ENCODE results near the gene OTOG.

The OTOG gene

DNA sequence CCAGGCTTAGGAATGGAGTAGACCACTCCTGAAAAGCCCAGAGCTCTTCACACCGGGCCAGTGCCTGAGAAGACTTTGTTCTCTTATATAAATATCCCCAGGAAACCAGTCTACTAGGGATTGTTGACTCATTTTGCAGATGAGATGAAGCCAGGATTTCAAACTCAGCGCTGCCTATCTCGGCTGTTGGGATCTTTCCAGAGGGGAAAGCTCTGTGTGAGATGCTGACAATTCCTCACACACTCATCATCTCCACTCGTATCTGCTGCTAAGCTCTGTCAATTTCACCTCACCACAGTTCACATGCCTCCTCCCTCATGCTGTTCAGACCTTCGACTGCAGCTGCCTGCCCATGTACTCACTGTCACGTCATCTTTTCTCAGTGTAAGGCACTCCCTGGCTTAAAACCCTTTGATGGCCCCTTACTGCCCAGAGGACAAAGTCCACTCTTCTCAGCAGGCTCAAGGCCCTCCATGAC lies 15.4 kb upstream of the OTOG start:
- DNase-seq (ENCODE audit: low read depth in 1 of 2, low spot score in 1 of 2) = no peak
- Histone ChIP-seq H3K27ac (replicated peaks) (no peak overlapping the region), H3K27me3 (ENCODE audit: insufficient read depth, poor library complexity, severe bottlenecking) (peaks cover 2% of the 10 kb centered on the region), H3K4me3 (replicated peaks; ENCODE audit: insufficient read depth, low read length) (no peak overlapping the region)
- TF ChIP-seq POLR2AphosphoS5 (IDR thresholded peaks at IDR 0.05; ENCODE audit: low read depth) = no peak
- no peak for TF ChIP-seq GABPA (IDR thresholded peaks at IDR 0.05; ENCODE audit: low read depth)
- TF ChIP-seq, protein P1, sequence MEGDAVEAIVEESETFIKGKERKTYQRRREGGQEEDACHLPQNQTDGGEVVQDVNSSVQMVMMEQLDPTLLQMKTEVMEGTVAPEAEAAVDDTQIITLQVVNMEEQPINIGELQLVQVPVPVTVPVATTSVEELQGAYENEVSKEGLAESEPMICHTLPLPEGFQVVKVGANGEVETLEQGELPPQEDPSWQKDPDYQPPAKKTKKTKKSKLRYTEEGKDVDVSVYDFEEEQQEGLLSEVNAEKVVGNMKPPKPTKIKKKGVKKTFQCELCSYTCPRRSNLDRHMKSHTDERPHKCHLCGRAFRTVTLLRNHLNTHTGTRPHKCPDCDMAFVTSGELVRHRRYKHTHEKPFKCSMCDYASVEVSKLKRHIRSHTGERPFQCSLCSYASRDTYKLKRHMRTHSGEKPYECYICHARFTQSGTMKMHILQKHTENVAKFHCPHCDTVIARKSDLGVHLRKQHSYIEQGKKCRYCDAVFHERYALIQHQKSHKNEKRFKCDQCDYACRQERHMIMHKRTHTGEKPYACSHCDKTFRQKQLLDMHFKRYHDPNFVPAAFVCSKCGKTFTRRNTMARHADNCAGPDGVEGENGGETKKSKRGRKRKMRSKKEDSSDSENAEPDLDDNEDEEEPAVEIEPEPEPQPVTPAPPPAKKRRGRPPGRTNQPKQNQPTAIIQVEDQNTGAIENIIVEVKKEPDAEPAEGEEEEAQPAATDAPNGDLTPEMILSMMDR (IDR thresholded peaks at IDR 0.05; ENCODE audit: insufficient read depth, low read length) = no peak
- TF ChIP-seq, protein P2, sequence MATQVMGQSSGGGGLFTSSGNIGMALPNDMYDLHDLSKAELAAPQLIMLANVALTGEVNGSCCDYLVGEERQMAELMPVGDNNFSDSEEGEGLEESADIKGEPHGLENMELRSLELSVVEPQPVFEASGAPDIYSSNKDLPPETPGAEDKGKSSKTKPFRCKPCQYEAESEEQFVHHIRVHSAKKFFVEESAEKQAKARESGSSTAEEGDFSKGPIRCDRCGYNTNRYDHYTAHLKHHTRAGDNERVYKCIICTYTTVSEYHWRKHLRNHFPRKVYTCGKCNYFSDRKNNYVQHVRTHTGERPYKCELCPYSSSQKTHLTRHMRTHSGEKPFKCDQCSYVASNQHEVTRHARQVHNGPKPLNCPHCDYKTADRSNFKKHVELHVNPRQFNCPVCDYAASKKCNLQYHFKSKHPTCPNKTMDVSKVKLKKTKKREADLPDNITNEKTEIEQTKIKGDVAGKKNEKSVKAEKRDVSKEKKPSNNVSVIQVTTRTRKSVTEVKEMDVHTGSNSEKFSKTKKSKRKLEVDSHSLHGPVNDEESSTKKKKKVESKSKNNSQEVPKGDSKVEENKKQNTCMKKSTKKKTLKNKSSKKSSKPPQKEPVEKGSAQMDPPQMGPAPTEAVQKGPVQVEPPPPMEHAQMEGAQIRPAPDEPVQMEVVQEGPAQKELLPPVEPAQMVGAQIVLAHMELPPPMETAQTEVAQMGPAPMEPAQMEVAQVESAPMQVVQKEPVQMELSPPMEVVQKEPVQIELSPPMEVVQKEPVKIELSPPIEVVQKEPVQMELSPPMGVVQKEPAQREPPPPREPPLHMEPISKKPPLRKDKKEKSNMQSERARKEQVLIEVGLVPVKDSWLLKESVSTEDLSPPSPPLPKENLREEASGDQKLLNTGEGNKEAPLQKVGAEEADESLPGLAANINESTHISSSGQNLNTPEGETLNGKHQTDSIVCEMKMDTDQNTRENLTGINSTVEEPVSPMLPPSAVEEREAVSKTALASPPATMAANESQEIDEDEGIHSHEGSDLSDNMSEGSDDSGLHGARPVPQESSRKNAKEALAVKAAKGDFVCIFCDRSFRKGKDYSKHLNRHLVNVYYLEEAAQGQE (IDR thresholded peaks at IDR 0.05; ENCODE audit: insufficient replicate concordance, low read depth) = no peak
- no peak for TF ChIP-seq SPI1 (IDR thresholded peaks at IDR 0.05; ENCODE audit: borderline replicate concordance, low read depth)

DNA sequence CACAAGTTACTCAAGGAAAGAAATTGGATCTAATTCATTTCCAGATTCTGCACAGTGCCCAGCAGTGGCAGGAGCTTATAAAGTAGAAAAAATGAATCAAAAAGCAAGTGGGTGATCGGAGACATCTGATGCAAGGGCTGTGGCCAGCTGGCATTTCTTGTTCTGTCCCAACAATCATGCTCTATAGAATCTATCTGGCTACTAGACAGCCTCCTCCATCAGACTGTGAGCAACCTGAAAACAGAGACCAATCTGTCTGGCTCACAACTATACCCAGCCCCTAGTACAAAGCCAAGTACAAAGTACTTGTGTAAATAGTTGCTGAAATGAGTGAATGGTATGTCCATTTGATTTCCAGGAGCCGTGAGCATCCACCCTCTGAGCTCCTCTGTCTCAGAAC lies 14.3 kb upstream of the OTOG start:
- Histone ChIP-seq H3K4me3 (replicated peaks; ENCODE audit: insufficient read depth, low read length) (no peak overlapping the region), H3K27ac (replicated peaks) (no peak overlapping the region), H3K27me3 (ENCODE audit: insufficient read depth, poor library complexity, severe bottlenecking) (peaks cover 4% of the 10 kb centered on the region)
- no peak for DNase-seq (ENCODE audit: low read depth in 1 of 2, low spot score in 1 of 2)
- no peak for TF ChIP-seq SPI1 (IDR thresholded peaks at IDR 0.05; ENCODE audit: borderline replicate concordance, low read depth)
- TF ChIP-seq, protein P1 (IDR thresholded peaks at IDR 0.05; ENCODE audit: insufficient read depth, low read length) = no peak

DNA sequence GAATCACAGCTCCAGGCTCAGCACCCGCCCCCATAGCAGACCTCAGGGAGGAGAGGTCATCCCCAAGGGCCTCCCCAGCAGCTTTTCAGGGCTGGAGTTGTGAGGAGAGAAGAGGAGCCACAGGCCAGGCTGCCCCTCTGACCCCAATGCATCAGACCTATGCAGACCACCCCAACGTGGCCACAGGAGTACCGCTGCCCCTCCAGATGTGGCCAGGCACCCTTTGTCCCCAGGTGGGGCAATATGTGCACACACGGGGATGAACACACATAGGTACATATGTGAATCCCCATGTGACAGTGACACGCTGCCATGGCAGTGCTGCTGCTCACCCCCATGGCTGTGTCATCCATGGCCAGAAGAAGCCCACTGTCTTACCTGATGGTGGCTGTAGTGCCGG lies 13.7 kb upstream of the OTOG start:
- TF ChIP-seq, protein P2 (IDR thresholded peaks at IDR 0.05; ENCODE audit: insufficient replicate concordance, low read depth) = no peak
- TF ChIP-seq GABPA (IDR thresholded peaks at IDR 0.05; ENCODE audit: low read depth) (no peak), POLR2AphosphoS5 (IDR thresholded peaks at IDR 0.05; ENCODE audit: low read depth) (no peak), SPI1 (IDR thresholded peaks at IDR 0.05; ENCODE audit: borderline replicate concordance, low read depth) (no peak)
- TF ChIP-seq, protein P1 (IDR thresholded peaks at IDR 0.05; ENCODE audit: insufficient read depth, low read length) = no peak
- DNase-seq (ENCODE audit: low read depth in 1 of 2, low spot score in 1 of 2) = no peak
- Histone ChIP-seq H3K27ac (replicated peaks) (no peak overlapping the region), H3K27me3 (ENCODE audit: insufficient read depth, poor library complexity, severe bottlenecking) (peaks cover 4% of the 10 kb centered on the region), H3K4me3 (replicated peaks; ENCODE audit: insufficient read depth, low read length) (no peak overlapping the region)

DNA sequence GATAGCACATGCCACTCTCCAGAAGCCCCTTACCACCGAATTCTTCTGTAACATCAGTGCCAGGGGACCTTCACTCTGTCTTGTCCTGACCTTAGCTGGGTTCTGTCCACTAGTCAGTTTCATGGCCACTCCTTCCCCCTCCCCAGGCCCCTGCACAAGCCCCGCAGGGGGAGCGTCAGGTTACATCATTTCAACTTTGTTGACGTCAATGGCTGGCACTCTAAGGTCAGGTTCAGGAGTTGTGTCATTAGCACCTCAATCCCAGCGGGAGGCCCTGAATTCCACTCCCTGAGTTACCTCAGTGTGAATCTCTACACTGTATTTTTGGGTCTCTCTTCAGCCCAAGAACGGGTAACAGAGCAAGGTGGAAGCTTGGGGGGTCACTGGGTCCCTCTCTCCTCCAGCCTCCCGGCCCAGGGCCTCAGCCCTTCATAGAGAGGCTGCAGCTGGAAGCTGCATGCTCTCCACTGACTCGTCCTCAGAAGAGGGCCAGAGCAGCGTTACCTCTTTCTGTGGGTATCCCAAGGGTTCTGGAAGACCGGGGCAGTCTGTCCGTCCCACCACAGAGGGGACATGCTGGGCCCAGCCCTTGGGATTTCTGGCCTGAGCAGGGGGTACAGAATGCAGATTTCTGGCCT lies 13.2 kb upstream of the OTOG start:
- Histone ChIP-seq H3K27me3 (ENCODE audit: insufficient read depth, poor library complexity, severe bottlenecking) (peaks cover 6% of the 10 kb centered on the region), H3K27ac (replicated peaks) (no peak overlapping the region), H3K4me3 (replicated peaks; ENCODE audit: insufficient read depth, low read length) (no peak overlapping the region)
- no peak for DNase-seq (ENCODE audit: low read depth in 1 of 2, low spot score in 1 of 2)
- no peak for TF ChIP-seq SPI1 (IDR thresholded peaks at IDR 0.05; ENCODE audit: borderline replicate concordance, low read depth)
- TF ChIP-seq, protein P2 (IDR thresholded peaks at IDR 0.05; ENCODE audit: insufficient replicate concordance, low read depth) = no peak
- no peak for TF ChIP-seq POLR2AphosphoS5 (IDR thresholded peaks at IDR 0.05; ENCODE audit: low read depth)
- TF ChIP-seq, protein P1 (IDR thresholded peaks at IDR 0.05; ENCODE audit: insufficient read depth, low read length) = no peak
- TF ChIP-seq GABPA (IDR thresholded peaks at IDR 0.05; ENCODE audit: low read depth) = no peak

All from HL-60 (cell line).